ENCODE data around the gene UNK.

Gene UNK

DNA sequence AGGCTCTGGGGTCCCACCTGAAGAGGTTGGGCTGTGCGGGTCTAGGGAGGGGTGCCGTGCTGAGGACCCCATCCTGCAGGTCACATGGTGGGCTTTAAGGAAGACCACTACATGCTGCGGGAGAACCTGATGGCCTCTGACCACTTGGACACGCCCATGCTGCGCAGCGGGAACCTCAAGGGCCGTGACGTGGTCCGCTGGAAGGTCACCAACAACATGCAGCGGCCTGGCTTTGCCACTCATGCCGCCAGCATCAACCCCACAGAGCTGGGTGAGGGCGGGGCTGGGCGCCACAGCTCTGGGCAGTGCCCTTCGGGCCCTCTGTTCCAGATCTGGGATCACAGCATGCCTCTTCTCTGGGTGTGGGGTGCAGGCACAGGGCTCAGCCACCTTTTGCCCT is 44.8 kb upstream of the UNK start:
- TF ChIP-seq, protein P1, sequence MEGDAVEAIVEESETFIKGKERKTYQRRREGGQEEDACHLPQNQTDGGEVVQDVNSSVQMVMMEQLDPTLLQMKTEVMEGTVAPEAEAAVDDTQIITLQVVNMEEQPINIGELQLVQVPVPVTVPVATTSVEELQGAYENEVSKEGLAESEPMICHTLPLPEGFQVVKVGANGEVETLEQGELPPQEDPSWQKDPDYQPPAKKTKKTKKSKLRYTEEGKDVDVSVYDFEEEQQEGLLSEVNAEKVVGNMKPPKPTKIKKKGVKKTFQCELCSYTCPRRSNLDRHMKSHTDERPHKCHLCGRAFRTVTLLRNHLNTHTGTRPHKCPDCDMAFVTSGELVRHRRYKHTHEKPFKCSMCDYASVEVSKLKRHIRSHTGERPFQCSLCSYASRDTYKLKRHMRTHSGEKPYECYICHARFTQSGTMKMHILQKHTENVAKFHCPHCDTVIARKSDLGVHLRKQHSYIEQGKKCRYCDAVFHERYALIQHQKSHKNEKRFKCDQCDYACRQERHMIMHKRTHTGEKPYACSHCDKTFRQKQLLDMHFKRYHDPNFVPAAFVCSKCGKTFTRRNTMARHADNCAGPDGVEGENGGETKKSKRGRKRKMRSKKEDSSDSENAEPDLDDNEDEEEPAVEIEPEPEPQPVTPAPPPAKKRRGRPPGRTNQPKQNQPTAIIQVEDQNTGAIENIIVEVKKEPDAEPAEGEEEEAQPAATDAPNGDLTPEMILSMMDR (IDR thresholded peaks at IDR 0.05; ENCODE audit: insufficient read depth, low read depth, low read length, missing control alignments) = no peak
- no peak overlapping the region for H3K4me3 ChIP-seq (ENCODE audit: low read length)
- DNase-seq (ENCODE audit: low read depth) = no peak

DNA sequence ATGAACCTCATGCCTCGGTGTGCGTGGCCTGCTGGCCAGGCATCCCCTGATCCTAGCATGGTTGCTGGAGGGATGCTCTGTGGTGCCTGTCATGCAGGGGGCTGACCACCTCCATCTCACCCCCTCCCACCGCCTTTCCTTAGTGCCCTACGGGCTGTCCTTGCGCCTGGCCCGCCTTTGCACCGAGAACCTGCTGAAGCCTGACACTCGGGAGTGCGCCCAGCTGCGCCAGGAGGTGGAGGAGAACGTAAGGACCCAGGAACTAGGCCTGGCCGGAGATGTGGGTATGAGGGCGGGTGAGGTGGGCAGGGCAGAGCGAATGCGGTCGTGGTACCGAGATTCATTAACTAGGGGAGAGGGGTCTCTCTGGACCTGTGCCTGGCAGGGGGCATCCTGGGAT is 44.4 kb upstream of the UNK start:
- TF ChIP-seq, protein P1 (IDR thresholded peaks at IDR 0.05; ENCODE audit: insufficient read depth, low read depth, low read length, missing control alignments) = no peak
- no peak for DNase-seq (ENCODE audit: low read depth)
- H3K4me3 ChIP-seq (ENCODE audit: low read length) = no peak overlapping the region

DNA sequence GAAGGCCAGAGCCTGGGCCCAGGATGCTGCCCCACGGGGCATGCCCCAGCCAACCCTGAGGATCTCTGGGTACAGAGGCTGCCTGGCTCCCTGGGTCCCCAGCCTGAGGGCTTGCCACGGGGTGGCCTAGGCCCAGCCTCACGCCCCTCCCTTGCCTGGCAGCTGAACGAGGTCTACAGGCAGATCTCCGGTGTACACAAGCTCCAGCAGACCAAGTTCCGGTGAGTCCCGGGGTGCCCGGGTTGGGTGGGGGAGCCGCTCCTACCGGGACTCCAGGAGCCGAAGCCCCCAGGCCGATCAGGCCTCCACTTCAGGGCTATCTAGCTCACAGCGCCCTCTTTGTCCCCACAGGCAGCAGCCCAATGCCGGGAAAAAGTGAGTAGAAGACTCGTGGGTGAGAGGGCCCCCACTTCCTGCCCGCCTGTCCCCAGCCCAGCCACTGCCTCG is 44.0 kb upstream of the UNK start:
- no peak overlapping the region for H3K4me3 ChIP-seq (ENCODE audit: low read length)
- DNase-seq (ENCODE audit: low read depth) = no peak
- TF ChIP-seq, protein P1 (IDR thresholded peaks at IDR 0.05; ENCODE audit: insufficient read depth, low read depth, low read length, missing control alignments) = no peak

- no peak for DNase-seq (ENCODE audit: low read depth)
- H3K4me3 ChIP-seq (ENCODE audit: low read length) = no peak overlapping the region
- TF ChIP-seq, protein P1 (IDR thresholded peaks at IDR 0.05; ENCODE audit: insufficient read depth, low read depth, low read length, missing control alignments) = no peak
Measured at GRCh38 chr17:75742337-75742736, 42.3 kb upstream of the UNK start.

GRCh38 chr17:75743625-75744206 is 40.9 kb upstream of the UNK start:
- TF ChIP-seq, protein P1 (IDR thresholded peaks at IDR 0.05; ENCODE audit: insufficient read depth, low read depth, low read length, missing control alignments) = no peak
- DNase-seq (ENCODE audit: low read depth) = no peak
- H3K4me3 ChIP-seq (ENCODE audit: low read length) = no peak overlapping the region

DNA sequence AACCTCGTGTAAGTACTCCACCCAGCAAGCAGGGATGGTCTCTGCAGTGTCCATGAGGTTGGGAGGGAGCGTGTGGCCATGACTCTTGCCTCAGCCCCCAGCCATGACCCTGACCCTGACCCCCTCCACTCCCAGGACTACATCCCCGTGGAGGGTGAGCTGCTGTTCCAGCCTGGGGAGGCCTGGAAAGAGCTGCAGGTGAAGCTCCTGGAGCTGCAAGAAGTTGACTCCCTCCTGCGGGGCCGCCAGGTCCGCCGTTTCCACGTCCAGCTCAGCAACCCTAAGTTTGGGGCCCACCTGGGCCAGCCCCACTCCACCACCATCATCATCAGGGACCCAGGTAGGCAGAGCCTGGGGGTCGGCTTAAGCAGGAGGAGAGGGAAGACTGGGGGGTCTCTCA is 35.9 kb upstream of the UNK start:
- TF ChIP-seq, protein P1 (IDR thresholded peaks at IDR 0.05; ENCODE audit: insufficient read depth, low read depth, low read length, missing control alignments) = no peak
- DNase-seq (ENCODE audit: low read depth) = no peak
- H3K4me3 ChIP-seq (ENCODE audit: low read length) = no peak overlapping the region
